Stimulated activated CD8-positive, alpha-beta memory T cell treated with anti-CD3 and anti-CD28 coated beads, Interleukin-4, amount 100 ng/mL, for 1 hour (primary cell): ENCODE measurements around the gene ABTB1.

ENCODE experiments used
- DNase-seq, 2 donors: peaks; one replicate each; pipeline ENCODE4 v3.0.0-alpha.2; 2020; ENCODE audit warnings: low read depth in 2 of 2, low spot score in 1 of 2

ABTB1 gene

DNA sequence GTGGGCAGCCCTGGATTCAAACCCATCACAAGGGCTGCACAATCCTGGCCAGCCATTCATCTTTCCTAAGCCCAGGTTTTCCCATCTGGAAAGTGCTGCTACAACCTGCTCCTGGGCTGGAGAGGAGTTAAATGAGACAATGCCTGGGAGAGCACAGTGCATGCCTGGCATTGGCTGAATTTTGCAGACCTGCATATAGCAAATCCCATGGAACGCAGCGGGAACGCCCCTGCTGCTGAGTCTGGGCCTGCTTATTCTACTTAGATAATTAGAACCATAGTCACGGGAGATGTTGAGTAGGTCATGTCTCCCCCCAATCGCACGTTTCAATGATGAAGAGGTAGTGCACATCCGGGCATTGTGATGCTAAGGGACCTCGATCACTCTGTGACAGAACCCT lies 46.6 kb downstream of the ABTB1 start:
- no peak for DNase-seq

DNA sequence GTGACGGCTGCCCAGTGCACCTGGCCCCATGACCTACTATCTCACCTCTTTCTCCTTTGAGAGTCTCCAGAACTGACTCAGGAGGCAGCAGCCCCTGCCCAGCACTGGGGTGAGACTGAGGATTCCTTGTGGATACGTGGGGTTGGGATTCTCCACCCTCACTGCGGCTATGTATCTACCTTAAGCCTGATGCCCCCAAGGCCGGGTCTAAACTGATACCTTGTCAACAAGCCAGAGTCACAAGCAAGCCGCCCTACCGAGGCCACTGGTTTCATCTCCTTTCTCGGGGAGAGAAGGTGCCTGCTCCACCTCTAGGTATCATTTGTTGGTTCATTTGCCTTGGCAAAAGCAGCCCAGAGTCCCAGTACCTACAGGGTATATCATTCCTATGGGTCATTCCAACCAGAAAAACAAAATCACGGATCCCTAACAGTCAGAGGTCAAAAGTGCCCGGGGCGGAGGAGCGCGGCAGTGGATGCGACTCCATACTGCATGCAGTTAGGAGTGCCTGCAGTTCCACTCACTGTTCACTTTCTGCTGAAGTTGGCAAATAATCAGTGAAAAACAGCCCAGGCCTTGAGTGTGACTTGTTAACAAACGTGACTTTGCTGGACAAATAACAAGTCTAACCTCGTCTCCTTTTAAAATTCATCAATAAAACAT lies 47.5 kb downstream of the ABTB1 start:
- DNase-seq = no peak

DNA sequence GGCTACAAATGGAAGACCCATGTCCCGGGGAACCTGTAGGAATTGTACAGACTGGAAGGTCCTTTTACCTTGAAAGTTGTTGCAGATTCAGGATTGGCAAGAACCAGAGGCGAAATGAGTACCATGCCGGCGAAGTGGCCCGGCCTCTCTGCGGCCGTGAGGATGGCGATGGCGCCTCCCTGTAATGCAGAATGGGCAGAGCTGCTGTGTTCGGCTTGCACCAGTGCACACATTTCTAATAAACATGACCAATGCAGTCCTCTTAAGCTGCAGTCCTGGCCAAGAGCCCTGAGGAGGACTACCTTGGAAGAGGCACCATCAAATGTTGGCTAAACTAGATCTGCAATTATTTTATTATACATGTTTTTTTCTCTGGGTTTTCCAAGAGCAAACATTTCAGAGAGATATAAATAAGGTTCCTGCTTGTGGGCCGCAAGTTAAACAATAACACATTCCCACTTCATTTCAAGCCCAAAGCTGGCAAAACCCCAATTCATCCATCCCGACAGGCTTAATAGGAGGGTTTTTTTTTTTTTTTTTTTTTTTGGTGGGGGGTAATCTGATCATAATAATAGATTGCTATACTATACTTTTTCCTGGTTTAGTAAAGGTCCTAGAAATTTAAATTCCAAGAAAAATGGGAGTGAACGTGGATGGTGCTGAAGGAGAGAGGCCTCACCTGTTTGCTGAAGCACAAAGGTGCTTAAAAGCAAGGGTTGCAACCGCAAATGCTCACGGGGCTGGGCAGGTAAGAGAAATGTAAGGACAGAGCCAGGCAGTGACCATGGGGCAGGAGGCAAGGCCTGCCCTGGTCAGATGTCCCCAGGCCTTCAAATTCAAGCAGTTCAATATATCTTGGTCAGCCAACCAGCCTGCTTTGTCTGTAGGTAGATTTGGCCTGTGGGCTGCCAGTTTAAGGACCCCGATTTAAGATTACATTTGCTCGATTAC lies 48.5 kb downstream of the ABTB1 start:
- DNase-seq = no peak

DNA sequence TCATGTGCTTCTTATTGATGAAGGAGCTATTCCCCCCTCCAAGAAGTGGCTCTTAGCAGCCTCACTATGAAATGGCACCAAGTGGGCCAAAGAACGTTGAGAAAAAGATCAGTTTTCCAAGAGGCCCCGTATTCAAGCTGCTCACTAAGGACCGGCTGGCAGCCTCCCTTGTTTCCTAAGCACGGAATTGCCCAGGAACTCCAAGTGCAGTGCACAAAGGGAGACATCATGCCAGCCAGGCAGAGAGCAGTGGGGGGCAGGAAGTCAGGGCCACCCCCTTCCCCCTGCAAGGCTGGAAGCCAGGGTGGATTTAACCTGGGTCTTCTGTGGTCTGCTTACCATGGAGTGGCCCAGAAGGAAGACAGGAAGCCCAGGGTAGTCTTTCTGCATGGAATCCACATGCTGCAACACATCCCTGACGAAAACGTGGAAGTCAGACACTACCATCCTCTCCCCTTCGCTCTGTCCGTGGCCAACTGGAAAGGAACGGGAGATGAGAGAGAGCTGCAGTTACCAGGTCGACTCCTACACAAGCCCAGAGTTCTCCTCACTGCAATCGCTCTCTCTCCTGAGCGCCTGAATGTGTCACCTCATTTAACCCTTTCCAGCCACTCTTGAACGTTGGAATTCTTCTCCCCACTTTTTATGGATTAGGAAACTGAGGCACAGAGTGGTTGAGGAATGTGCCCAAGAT lies 49.5 kb downstream of the ABTB1 start:
- no peak for DNase-seq

DNA sequence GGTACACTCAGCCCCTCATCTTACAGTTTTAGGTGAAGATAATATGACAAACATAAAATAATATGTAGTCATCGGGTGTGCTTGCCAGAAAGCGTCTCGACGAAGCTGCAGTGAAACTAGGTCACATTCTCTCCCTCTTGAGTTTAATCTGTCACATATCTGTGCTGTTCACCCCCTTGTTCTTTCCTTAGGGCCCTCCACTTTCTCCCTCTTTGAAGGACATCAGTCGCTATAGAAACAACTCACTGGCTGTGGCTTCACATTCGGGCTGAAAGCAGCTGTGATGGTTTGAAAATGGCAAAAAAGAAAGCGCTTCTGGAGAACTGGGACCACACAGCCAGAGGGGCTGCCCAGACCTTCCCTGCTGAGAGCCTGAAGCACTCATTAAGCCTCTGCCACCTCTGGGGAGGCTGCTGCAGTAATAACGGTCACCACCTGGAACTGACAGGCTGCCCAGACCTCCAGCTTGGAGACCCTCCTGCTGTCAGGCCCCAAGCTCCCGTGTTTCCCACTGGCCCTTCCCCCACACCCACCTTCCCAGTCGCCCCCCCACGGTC lies 50.3 kb downstream of the ABTB1 start:
- DNase-seq = no peak

DNA sequence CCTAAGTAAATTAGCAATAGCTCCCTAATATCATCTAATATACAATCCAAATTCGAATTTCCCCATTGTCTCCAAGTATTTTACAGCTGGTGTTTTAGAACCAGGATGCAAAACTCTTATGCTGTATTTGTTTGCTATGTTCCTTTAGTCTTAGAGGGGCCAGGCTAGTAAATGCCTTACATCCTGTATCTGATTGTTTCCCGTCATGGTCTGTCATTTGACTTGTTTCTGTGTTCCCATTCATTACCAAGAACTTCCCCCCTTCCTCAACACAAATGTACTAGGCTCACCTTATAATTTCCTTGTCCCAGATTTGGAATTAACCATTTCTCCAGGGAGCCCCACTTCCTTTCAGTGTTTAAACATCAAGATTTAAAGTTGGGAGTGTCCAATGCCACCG lies 54.1 kb downstream of the ABTB1 start:
- no peak for DNase-seq

DNA sequence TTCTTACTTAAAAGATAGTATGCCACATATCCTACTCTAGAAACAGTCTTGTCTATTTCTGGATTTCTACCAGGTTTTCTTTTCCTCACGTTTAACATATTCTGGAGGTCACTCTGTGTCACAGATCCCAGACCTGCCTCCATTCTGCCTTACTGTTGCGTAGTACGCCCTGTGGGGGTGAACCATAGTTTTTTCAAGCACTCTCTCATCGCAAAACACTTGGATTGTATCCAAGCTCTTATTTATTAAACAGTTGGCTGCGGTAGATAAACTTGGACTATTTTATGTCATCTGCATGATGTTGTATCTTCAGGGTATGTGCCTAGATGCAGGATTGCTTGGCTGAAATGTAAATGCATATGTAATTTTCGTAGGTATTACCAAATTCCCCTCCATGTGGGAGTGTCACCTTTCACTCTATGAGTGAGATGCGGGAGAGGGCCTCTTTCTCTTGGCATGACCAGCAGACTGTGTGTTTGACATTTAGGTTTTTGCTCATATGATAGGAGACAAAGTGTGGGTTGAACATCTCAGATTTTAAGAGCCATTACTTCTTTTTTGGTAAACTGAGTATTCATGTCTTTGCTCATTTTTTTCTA lies 55.8 kb downstream of the ABTB1 start:
- DNase-seq = no peak

DNA sequence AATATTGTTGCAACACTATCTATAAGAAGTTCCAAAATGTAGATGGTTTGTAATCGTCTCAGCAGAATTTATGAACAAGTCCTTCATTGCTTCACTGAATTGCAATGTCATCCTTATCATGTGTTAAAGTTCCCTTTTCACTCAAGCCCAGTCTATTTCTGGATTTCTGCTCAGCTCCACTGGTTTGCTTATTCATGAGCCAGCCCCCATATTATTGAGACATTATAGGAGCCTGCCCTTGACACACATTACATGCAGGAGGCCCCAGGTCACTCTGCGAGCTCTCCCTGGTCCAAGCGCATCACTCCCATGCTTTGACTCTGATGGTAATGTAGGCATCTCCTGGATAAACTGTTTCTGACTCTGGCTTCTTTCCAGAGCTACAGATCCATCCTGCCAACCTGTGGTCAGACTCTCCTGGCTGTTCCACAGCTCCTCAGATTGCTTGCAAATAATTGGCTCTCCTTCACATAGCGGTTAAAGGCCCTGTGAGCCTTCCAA lies 56.9 kb downstream of the ABTB1 start:
- no peak for DNase-seq

DNA sequence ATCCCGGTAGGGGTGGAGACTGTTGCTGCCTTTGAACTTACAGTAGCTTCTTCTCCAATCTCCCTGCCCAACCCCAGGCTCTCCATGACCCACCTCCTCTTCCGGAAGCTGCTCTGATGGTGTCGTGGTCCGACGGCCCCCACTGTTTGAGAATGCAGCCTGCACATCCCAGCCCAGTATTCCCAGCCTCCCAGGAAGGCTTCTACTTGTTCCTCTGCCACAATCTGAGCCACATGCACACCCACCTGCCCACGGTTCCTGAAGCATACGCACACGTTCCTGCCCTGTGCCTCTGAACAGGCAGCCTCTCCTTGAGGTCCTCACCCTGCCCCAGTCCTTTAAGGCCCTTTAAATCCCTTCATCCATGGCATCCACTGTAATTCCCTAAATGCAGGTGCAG lies 57.4 kb downstream of the ABTB1 start:
- DNase-seq = no peak
